T follicular helper cell (primary cell): ENCODE data around the gene TUBD1.
"Not testable (repeated sequence)": the region's sequence is repeated elsewhere in the genome, so short reads cannot be mapped to it uniquely, and the experiment has no call there.

Source experiments
- DNase-seq: peaks from one replicate; pipeline ENCODE4 v3.0.0-alpha.2; 2020; ENCODE audit warnings: low read depth
- total RNA-seq, 2 experiments: gene quantifications; one replicate each; lab custom pipeline; 2026; lab: John Stamatoyannopoulos, UW

The TUBD1 gene
- 12.1 to 22.9 reads per million in 2 experiments for total RNA-seq

GRCh38 chr17:59892924-59893675 is at the start of gene TUBD1, which contains the start of gene RPS6KB1:
Gene TUBD1 (minus strand): TSS chr17:59892943. CDS start chr17:59891002, 1,941 bp downstream.
Gene RPS6KB1 (plus strand): TSS chr17:59893121. CDS start chr17:59893185, 64 bp downstream.
- peak; percentile 96 for DNase-seq

GRCh38 chr17:59941131-59941530 is 48.4 kb upstream of the TUBD1 start:
- DNase-seq = no peak

- DNase-seq = not testable (repeated sequence)
Observed at GRCh38 chr17:59940697-59941096, 48.0 kb upstream of the TUBD1 start.

- not testable (repeated sequence) for DNase-seq
Observed at GRCh38 chr17:59933317-59933716, 40.6 kb upstream of the TUBD1 start.

GRCh38 chr17:59930768-59931167 is 38.0 kb upstream of the TUBD1 start:
- DNase-seq = not testable (repeated sequence)

GRCh38 chr17:59930121-59930520 is 37.4 kb upstream of the TUBD1 start:
- DNase-seq = not testable (repeated sequence)

- DNase-seq = not testable (repeated sequence)
Observed at GRCh38 chr17:59920637-59921036, 27.9 kb upstream of the TUBD1 start.

GRCh38 chr17:59916446-59916845 is 23.7 kb upstream of the TUBD1 start:
- no peak for DNase-seq

GRCh38 chr17:59914274-59914854 is 21.6 kb upstream of the TUBD1 start:
- DNase-seq = no peak

- DNase-seq = no peak
Observed at GRCh38 chr17:59907467-59907866, 14.7 kb upstream of the TUBD1 start.

GRCh38 chr17:59903455-59903854 is 10.7 kb upstream of the TUBD1 start:
- DNase-seq = no peak

GRCh38 chr17:59901604-59902003 is 8.9 kb upstream of the TUBD1 start:
- DNase-seq = no peak

- DNase-seq = no peak
Observed at GRCh38 chr17:59899099-59899498, 6.4 kb upstream of the TUBD1 start.

GRCh38 chr17:59897090-59897489 is 4.3 kb upstream of the TUBD1 start:
- DNase-seq = no peak

GRCh38 chr17:59893676-59894100 is 945 bp upstream of the TUBD1 start:
- DNase-seq = no peak

GRCh38 chr17:59892251-59892923 is 356 bp downstream of the TUBD1 start:
- no peak for DNase-seq

- no peak for DNase-seq
Observed at GRCh38 chr17:59890720-59891119, 2.0 kb downstream of the TUBD1 start.

- no peak for DNase-seq
Observed at GRCh38 chr17:59888145-59888750, 4.5 kb downstream of the TUBD1 start.

GRCh38 chr17:59884861-59885260 is 7.9 kb downstream of the TUBD1 start:
- DNase-seq = no peak

GRCh38 chr17:59878624-59879023 is 14.1 kb downstream of the TUBD1 start:
- DNase-seq = no peak

- no peak for DNase-seq
Observed at GRCh38 chr17:59877965-59878364, 14.8 kb downstream of the TUBD1 start.

- no peak for DNase-seq
Observed at GRCh38 chr17:59876107-59876506, 16.6 kb downstream of the TUBD1 start.
